ENCODE data around the gene TNFRSF14. TPM values are rescaled to one million over a fixed set of nuclear protein-coding genes. Genes with fewer than 3 reads are reported as not detected.

TNFRSF14 gene
- total RNA-seq, 2 donors from 2014 or later, result 111 to 145 TPM

DNA sequence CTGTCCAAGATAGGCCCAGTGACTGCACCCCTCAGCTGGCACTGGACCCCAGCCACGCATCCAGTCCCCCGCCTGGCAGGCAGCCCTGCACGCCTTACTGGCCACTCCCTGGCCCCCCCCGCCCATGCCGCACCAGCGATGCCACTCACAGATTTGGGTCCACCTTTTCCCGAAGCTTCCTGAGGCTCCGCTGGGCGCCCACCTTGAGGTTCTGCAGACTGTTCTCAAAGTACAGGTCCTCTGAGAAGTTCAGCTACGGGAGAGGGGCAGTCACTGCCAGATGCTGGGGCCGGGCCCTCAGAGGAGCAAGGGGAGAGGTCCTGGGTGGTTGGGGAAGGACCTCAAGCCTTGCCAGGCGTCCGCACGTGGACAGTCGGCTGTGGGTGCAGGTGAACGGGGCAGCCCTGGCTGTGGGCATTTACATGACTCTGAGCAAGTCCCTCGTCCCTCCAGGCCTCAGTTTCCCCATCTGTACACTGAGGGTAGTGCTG is 38.5 kb downstream of the TNFRSF14 start:
- no peaks in the 10 kb centered on the region for H3K9me3 ChIP-seq
- no peak for TF ChIP-seq CTCF (IDR thresholded peaks at IDR 0.05)
- peak overlapping the region in 1 of 2 donors; percentile 43 for H3K9ac ChIP-seq (ENCODE audit: low read depth in 2 of 2, low read length in 2 of 2)
- intact Hi-C loops (cut with DNase I), result loop anchor here (10.0 kb wide), 1 partner anchor 50 kb away; no protein-coding TSS in a partner anchor
- H3K36me3 ChIP-seq, result no peaks in the 10 kb centered on the region
- no peak overlapping the region for H3K27ac ChIP-seq
- no peak for DNase-seq
- H3K27me3 ChIP-seq, result no peaks in the 10 kb centered on the region
- no peaks in the 10 kb centered on the region for H3K4me1 ChIP-seq
- H3K4me3 ChIP-seq, result no peak overlapping the region

DNA sequence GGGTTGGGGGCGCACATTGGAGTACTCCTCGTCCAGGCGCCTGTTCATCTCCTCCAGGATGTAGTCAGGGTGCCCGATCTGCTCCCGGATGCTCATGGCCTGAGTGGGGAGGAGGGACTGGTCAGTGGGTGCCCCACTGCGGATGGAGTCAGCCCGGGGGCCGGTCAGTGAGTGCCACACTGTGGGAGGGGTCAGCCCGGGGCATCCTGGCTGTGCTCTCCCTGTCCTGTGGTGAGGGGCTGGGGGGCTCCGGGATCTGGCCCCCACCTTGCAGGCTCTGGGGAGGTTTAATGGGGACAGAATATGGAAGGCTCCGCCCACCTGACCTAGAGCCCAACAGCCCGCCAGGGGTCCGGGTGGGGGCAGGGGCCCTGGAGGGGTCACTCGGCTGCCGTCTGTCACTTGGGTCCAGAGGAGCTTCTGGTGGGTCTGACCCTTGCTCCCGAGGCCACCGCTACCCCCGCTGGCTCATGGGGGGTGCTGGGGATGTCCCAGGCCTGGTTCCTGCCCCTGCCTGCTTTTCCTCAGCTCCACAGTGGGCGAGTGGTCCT is 39.2 kb downstream of the TNFRSF14 start:
- intact Hi-C loops (cut with DNase I), result loop anchor here (10.0 kb wide), 1 partner anchor 49 kb away; no protein-coding TSS in a partner anchor
- Histone ChIP-seq H3K4me3 (no peak overlapping the region), H3K27ac (no peak overlapping the region), H3K4me1 (no peaks in the 10 kb centered on the region), H3K36me3 (no peaks in the 10 kb centered on the region), H3K9me3 (no peaks in the 10 kb centered on the region), H3K27me3 (no peaks in the 10 kb centered on the region), H3K9ac (ENCODE audit: low read depth in 2 of 2, low read length in 2 of 2) (no peak overlapping the region)
- no peak for DNase-seq
- no peak for TF ChIP-seq CTCF (IDR thresholded peaks at IDR 0.05)

DNA sequence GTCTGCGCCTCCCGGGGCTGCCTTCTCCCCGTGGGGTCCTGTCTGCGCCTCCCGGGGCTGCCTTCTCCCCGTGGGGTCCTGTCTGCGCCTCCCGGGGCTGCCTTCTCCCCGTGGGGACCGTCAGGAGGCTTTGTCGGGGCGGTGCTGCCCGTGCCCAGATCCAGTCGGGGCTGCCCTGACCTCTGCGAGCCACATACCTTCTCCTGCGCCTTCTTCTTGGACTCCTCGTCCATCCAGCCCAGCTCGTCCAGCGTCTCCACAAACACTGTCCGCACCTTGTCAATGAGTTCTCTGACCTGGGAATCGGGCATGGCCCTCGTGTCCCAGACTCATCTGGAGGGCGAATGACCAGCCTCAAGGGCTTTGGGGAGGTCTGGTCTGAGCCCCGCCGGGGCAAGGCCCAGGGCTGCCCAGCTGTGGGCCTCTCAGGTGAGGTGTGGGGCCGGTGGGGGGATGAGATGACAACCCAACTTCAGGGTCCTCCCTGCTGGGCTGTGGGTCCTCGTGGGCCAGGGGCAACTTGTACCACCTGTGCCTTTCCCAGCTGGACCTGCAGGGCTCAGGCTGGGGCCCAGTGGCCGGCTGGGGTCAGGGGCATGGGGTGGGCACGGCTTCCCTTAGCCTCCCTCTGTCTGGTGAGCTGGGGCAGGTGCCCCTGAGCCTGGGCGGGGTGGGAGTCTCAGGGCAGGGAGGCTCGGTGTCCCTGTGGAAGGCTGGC is 39.8 kb downstream of the TNFRSF14 start:
- Histone ChIP-seq H3K9ac (ENCODE audit: low read depth in 2 of 2, low read length in 2 of 2) (no peak overlapping the region), H3K27ac (no peak overlapping the region), H3K4me3 (no peak overlapping the region), H3K9me3 (no peaks in the 10 kb centered on the region), H3K27me3 (no peaks in the 10 kb centered on the region), H3K4me1 (no peaks in the 10 kb centered on the region), H3K36me3 (no peaks in the 10 kb centered on the region)
- TF ChIP-seq CTCF (IDR thresholded peaks at IDR 0.05), result no peak
- intact Hi-C loops (cut with DNase I), result loop anchor here (10.0 kb wide), 1 partner anchor 49 kb away; no protein-coding TSS in a partner anchor
- DNase-seq, result no peak

- intact Hi-C loops (cut with DNase I), result loop anchor here (10.0 kb wide), 1 partner anchor 48 kb away; no protein-coding TSS in a partner anchor
- Histone ChIP-seq H3K36me3 (no peaks in the 10 kb centered on the region), H3K4me3 (no peak overlapping the region), H3K27me3 (no peaks in the 10 kb centered on the region), H3K9me3 (no peaks in the 10 kb centered on the region), H3K27ac (no peak overlapping the region), H3K4me1 (no peaks in the 10 kb centered on the region), H3K9ac (ENCODE audit: low read depth in 2 of 2, low read length in 2 of 2) (no peak overlapping the region)
- TF ChIP-seq CTCF (IDR thresholded peaks at IDR 0.05), result no peak
- DNase-seq, result no peak
These were observed 40.6 kb downstream of the TNFRSF14 start for GRCh38 chr1:2596530-2597333.

All from colonic mucosa (tissue), 4 donors.